A549 treated with CORT108297 at 1 μM for 4 hours (cell line): ENCODE results near the gene C1QTNF8. TPM values are rescaled to one million over a fixed set of nuclear protein-coding genes. Genes with fewer than 3 reads are reported as not detected.

ENCODE experiments used
- total RNA-seq: library from RNA; stranded (reverse); fragments of 200-300 nt; extraction: Qiagen RNA extraction; gene quantifications from 5 replicates; pipeline ENCODE4 v1.2.3, GENCODE V29; 2022

Gene C1QTNF8, protein sequence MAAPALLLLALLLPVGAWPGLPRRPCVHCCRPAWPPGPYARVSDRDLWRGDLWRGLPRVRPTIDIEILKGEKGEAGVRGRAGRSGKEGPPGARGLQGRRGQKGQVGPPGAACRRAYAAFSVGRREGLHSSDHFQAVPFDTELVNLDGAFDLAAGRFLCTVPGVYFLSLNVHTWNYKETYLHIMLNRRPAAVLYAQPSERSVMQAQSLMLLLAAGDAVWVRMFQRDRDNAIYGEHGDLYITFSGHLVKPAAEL
- total RNA-seq: not detected in 5 replicates

DNA sequence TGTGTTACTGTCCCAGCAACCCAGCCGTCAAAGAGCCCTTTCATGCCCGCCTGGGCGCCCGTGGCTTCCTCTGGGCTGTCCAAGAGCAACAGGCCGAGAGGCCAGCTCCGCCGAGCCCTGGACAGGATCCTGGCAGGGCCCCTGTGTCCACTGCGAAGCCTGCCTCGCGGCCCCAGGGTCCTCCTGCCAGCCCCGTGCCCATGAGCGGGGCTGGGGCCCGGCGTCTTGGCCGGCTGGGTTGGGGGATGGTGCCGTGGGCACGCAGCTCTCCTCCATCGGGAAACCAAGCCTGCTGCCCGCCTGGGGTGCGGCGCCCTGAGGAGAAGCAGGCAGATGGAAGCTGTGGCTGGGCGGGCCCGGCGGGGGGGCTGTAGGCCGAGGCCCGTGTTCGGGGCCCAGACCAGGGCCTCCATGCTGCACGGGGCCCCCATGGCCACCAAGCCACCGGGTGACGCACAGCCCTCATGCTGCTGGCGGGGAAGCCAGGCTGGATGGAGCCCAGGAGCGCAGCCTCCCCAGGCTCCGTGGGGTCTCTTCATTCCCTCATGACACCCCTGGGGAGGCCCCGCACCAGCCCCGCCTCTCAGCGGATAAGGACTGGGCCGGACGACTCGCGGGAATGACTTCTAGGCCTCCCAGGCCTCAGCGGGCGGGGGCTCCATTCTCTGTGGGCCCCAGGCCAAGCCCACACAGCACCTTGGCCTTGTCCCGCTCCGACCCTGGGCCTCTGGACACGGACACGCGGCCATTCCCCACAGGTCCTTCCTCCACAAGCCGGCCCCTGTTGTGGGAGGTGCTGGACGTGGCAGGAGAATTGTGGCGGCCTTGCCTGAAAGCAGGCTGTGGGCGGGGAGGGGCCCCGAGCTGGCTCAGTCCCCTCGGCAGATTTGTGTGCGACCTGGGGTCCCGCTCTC lies at the start of gene C1QTNF8:
Gene C1QTNF8, minus strand, starts transcription at position 76 of the 914 bp plus-strand sequence. CDS start 1,322 bp downstream, outside the sequence.

DNA sequence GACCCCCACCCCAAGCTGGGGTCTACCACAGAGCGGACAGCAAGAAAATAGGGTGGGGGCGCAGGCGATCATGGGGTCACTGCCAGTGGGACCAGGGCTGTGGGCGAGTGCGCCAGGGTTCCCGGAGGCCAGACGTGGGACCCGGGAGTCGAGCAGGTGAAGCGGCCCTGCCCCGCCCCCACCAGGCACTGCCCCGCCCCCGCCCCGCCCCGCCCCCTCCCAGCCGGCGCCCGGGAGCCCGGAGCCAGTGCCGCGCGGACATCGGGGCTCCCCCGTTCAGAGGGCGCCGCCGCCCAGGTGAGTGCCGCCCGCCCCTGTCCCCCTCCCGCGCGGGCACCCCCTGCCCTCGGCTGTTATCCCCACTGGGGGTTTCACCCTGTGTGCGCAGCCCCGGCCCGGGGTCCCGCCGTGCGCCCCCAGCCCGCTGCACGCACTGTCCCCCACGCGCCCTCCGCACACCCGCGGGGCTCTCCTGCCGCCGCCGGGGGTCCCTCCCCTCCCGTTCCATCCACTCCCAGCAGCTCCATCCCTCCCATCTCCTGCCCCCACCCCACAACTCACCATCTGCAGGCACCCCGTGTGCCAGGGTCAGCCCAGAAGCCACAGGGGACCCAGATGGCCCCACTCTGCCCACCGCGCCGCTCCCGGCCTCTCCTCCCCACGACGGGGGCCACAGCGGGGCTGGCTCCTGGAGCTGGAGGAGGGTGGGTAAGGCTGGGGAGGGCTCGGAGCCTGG lies 23.4 kb downstream of the C1QTNF8 start, which contains the start of gene SSTR5:
Gene SSTR5, plus strand, starts transcription at position 222 of the 736 bp plus-strand sequence. CDS start 6,122 bp downstream, outside the sequence.

Other genes starting within 250 kb of the C1QTNF8 start
- gene LMF1, start 125.3 kb downstream of the C1QTNF8 start, total RNA-seq: 7.6 to 11.4 TPM (median 9.1 TPM) in 5 replicates
- 0.65 to 1.7 TPM (median 1.4 TPM) in 5 replicates for gene SOX8, start 114.5 kb downstream of the C1QTNF8 start, total RNA-seq
- 0.25 to 0.37 TPM (median 0.33 TPM) in 5 replicates for gene SSTR5, start 23.5 kb downstream of the C1QTNF8 start, total RNA-seq
- gene CACNA1H, start 56.9 kb upstream of the C1QTNF8 start, total RNA-seq: 8.9 to 14.7 TPM (median 13.9 TPM) in 5 replicates
- 0.08 to 0.24 TPM (median 0.13 TPM) in 3 of 5 replicates, not detected in the others for gene TPSG1, start 129.0 kb upstream of the C1QTNF8 start, total RNA-seq
- 0.09 to 0.15 TPM (median 0.12 TPM) in 3 of 5 replicates, not detected in the others for gene TPSB2, start 133.9 kb upstream of the C1QTNF8 start, total RNA-seq
- gene TPSAB1, start 144.5 kb upstream of the C1QTNF8 start, total RNA-seq: 0.13 TPM in 1 of 5 replicates, not detected in the others
- not detected in 5 replicates for gene TPSD1, start 159.8 kb upstream of the C1QTNF8 start, total RNA-seq
- 156 to 190 TPM (median 161 TPM) in 5 replicates for gene UBE2I, start 213.4 kb upstream of the C1QTNF8 start, total RNA-seq
- 0.38 to 1.3 TPM (median 1.0 TPM) in 5 replicates for gene BAIAP3, start 237.4 kb upstream of the C1QTNF8 start, total RNA-seq